T47D (cell line): ENCODE measurements around the gene DYNLT4.
"Not testable (repeated sequence)": the region's sequence is repeated elsewhere in the genome, so short reads cannot be mapped to it uniquely, and the experiment has no call there.

ENCODE experiments used
- DNase-seq, 2 experiments: peaks; one replicate each; pipeline versions ENCODE4 v3.0.0 to v3.0.0-alpha.2; 2011 to 2012; ENCODE audit warnings: low read depth in 1 of 2, low spot score in 1 of 2
- JUND ChIP-seq: IDR thresholded peaks from 2 replicates; pipeline ENCODE4 v1.6.1; 2012; ENCODE audit warnings: low read depth
- in situ Hi-C: cut with HindIII; loops from 2 replicates; pipeline ENCODE4 v1.10.0; 2016; ENCODE audit warnings: low sequenced_read_pairs, low pct_unique_long_range_greater_than_20kb

The DYNLT4 gene

DNA sequence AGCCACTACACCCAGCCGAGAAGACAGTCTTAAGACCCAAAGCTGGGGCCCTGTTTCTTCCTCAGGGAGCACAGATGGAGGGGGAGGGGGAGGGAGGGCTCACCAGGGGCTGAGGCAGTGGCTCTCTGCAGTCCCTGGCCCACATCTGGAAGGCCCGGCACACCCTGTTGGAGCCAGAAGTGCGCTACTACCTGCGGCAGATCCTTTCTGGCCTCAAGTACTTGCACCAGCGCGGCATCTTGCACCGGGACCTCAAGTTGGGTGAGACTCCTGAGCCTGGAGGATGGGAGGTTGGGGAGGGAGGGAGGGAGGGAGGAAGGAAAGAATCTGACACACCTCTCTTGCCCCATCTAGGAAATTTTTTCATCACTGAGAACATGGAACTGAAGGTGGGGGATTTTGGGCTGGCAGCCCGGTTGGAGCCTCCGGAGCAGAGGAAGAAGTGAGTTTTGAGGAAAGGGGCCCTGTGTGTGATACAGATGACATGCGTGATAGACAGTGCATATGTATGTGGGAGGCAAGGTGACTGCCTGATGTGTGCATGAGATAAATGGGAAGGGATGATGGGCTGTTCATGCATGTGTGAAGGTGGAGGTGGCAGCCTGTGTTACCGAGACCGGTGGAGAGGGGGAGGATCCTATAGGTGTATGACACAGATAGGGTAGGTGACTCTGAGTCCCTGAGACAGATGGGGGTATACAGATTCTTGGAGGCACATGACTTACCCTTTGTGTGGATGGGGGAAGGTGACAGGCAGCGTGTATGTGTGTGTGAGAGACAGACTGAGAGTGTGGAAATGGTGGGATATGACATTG is 5.5 kb downstream of the DYNLT4 start:
- in situ Hi-C loops: no loop called here
- no peak for TF ChIP-seq JUND
- DNase-seq: no peak

DNA sequence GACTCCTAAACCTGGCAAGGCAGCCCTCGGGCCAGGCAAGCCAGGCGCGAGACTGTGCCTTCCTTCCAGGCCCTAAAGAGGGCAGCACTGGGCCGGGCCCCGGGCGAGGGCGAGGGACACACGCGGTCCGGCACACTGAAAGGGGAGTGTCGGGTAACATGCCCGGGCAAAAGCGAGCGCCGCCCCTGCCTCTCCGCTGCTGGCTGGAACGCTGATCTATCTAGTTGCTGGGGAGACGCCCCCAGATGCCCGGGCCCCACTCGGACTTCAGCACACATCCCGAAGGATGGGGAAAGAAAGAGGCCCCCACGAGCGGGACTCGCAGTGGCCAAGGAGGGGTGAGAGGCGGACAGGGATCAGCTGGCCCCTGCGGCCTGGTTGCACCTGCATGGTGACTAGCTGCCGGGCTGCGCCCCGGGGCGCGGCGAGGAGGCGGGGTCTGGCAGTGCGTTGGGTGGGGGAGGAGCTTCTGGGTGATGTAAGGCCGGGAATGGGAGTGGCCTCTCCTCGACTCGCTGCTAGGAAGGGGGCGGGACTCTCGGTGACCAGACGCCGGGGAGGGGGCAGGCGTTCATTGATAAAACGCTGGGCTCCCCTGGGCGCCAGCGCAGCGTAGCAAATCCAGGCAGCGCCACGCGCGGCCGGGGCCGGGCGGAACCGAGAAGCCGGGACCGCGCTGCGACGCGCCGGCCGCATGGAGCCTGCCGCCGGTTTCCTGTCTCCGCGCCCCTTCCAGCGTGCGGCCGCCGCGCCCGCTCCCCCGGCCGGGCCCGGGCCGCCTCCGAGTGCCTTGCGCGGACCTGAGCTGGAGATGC is 7.2 kb downstream of the DYNLT4 start, which contains the start of gene PLK3:
Gene PLK3 (plus strand): TSS at position 608 of the 815 bp plus-strand sequence. CDS start 87 bp downstream, at position 695.
- peak; percentile 92 to 94 for DNase-seq
- TF ChIP-seq JUND: no peak
- in situ Hi-C loops: no loop called here

DNA sequence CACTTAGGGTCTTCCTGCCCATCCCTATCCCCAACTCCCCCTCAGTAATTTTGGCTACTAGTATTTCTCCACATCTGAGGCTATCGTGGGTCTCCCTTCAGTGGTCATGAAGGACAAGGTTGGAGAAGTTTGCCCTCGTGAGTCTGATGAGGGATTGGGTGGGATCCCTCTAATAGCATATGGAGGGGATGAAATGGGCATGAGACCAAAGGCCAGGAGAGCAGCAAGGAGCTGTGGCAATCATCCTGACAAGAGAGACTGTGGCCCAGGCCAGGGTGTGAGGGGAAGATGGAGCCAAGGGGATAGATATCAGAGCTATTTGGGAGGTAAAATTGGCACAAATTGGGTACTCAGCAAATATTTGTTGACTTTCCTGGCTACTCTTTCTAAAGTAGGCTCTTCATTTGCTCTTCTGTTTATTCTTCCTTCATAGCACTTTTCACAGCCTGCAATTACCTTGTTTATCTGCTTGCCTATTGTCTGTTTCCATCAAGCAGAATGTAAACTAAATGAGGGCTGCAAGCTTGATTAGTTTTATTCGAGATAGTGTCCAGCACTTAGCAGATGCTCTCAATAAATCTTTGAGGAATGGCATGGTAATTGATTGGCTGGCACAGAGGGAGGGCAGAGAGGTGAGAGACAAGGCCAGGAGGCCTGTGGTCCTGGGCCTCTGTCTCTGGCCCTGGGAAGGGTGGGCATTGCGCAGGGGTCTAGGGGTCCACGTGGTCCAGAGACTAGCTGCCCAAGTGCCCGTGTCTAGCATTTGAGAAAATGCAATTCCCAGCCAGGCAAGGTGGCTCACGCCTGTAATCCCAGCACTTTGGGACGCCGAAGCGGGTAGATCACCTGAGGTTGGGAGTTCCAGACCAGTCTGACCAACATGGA is 8.4 kb downstream of the DYNLT4 start:
- TF ChIP-seq JUND: no peak
- in situ Hi-C loops: no loop called here
- DNase-seq: no peak

DNA sequence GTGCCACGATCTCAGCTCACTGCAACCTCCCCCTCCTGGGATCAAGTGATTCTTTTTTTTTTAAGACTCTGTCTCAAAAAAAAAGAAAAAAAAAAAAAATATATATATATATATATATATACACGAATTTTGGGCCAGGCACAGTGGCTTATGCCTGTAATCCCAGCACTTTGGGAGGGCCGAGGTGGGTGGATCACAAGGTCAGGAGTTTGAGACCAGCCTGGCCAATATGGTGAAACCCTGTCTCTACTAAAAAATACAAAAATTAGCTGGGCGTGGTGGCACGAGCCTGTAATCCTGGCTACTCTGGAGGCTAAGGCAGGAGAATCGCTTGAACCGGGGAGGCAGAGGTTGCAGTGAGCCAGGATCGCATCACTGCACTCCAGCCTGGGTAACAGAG is 9.3 kb downstream of the DYNLT4 start:
- DNase-seq, in situ Hi-C loops: not testable (repeated sequence)

DNA sequence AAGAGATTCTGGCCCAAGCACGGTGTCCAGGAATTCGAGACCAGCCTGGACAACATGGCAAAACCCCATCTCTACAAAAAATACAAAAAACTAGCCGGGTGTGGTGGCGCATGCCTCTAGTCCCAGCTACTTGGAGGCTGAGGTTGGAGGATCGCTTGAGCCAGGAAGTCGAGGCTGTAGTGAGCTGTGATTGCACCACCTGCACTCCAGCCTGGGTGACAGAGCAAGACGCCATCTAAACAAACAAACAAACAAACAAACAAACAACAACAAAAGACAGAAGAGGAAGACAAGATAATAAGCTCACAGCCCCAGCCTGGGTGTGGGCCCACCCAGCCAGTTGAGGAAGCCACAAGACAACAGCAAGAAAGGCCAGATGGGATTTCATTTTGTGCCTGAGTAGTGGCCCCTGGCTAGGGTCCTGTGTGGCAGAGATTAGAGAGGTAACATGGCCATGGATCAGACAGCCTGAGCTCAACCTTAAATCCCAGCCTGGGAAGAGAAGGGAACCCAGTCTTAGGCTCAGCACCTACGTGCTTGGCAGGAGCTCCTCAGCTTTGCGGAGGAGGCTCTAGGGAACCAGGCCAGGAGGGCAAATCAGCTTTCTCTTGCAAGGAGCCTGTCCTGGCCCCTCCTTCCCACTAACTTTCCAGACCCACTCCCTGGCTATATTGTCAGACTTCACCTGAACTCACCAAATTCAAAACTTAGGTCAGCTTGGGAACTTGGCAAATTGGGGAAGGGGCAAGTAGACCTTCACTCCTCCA is 14.2 kb downstream of the DYNLT4 start:
- TF ChIP-seq JUND: no peak
- no peak for DNase-seq
- in situ Hi-C loops: no loop called here

DNA sequence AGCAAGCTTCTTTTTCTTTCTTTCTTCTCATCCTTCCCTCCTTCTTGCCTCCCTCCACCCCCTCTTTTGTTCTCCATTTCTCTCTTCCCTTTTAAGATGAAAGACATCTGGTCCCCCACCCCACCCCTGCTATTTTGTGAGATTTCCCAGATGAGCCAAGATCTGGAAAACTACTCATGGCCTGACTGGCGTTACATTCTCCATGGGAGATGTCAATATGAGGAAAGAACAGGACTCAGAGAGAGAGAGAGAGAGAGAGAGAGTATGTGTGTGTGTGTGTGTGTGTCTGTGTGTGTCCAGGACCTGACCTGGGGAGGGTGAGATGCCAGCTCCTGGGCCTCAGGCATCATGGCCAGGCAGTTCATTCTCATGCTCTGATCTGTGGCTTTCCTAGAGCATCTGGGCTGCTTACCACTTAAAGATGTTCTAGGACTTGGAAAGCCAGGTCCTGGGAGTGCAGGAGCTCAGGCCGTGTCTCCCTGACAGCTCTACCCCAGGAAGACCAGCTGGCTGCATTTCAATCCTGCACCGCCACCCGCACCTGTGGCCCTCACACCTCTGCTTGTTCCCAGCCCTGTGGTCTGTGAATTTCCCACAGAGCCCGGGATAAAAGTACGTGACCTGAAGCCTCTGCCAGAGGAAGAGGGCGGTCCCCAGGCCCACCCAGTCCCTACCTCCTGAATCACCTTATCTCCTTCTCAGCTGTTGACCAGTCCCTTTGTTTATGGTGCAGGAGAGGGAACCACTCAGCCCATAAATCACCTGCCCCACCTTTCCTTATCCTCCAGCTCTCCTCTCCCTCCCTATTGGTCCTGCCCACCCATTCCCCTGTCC is 16.0 kb downstream of the DYNLT4 start:
- in situ Hi-C loops: no loop called here
- TF ChIP-seq JUND: no peak
- no peak for DNase-seq

DNA sequence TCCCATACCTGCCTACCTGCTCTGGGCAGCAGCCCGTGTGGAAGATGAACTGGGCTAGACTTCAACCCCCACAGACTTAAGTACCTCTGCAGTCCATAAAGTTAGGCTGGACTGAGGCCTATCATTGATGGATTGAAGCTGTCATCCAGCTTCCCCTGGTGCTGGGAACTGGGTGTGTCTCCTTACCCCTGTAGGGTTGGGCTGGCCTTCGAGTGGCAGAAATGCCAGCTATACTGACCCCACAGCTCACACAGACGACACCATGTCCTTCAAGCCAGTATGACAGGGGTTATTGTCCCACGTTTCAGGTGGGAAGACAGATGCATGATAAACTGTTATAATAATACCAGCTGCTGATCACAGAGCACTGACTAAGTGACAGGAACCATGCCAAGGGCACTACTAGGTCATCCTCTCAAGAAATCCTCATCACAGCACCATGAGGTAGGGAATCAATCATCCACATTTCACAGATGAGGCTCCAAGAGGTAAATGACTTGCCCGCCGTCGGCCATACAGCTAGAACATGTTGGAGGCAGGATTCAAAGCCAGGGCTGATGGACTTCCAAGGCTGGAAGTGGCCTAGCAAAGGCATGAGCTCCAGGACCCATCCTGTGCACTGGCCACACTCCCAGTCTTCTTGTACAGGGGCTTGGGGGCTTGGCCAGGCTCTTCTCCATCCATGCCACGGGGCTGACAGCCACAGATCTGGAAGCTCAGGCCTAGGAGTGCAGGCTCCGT is 18.9 kb downstream of the DYNLT4 start, which contains the start of gene BEST4:
Gene BEST4 (minus strand): TSS at position 51 of the 741 bp plus-strand sequence. CDS start 465 bp downstream, outside the sequence.
- in situ Hi-C loops: no loop called here
- no peak for TF ChIP-seq JUND

DNA sequence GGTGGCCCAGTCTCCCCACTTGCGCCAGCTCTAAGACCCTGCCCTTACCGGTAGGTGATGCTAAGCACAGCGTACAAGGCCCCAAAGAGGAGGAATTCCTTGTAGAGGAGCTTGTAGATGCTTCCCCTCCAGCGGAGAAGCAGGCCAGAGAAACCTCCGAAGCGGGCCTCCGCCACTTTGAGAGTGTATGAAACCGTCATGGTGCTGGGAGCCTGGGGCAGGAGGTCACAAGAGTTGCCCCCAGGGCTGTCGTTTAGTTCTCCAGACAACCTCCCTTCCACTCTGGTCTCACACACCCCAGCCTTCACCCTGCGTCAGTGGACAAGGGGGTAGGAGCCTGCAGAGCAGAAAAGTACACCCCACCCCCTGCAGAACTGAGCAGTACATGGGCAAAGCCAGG is 19.6 kb downstream of the DYNLT4 start:
- in situ Hi-C loops: no loop called here
- no peak for TF ChIP-seq JUND
- no peak for DNase-seq

More for the DNA sequence above, 18.9 kb downstream of the DYNLT4 start, which contains the start of gene BEST4:
- DNase-seq: no peak

DNA sequence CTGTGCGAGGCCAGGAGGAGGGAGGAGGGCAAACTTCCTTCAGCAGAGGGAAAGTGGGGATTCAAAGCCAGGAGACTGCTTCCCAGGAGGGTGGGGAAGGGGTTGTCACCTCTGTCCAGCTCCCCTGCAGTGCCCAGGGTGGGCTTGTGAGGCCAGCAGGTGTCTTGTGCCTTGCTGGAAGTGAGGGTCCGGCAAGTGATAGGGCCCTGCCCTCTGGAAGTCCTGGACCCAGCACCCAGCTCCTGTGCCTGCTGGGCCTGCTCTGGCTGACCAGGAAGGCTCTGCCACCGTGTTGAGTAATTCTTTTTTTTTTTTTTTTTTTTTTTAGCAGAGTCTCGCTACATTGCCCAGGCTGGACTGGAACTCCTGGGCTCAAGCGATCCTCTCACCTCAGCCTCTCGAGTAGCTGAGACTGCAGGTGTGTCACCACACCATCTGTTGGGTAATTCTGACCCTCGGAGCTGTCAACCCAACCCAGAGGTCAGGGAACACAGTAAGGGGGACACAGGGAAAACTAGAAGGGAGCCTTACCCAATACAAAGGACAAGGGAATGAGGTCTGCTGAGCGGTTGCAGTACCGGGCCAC is 20.2 kb downstream of the DYNLT4 start:
- in situ Hi-C loops: no loop called here
- TF ChIP-seq JUND: no peak
- DNase-seq: no peak
